ENCODE measurements around the gene MED13L. TPM values are rescaled to one million over a fixed set of nuclear protein-coding genes. Genes with fewer than 3 reads are reported as not detected.

Gene MED13L
- total RNA-seq, 1 experiment from 2014 or later = 94.1 TPM

DNA sequence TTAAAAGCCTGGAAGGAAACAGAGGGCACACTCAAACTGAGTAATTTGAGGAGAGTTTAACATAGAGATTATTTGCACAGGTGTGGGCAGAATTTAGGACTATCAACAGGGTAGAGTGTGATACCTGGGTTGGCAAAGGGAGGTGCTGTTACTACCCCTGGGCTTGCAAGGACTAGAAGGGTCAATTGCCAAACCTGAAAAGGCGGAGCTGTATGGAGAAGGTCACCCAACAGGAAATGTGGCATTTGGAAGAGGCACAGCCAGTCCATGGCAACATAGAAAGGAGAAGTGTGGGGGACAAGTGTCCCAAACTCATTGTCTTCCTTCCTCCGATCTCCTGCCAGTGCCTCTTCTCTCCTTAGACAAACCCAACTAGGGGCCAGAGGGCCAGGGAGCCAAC, 21.6 kb upstream of the MED13L start:
- DNase-seq (ENCODE audit: low spot score) = no peak
- TF ChIP-seq EZH2 (IDR thresholded peaks at IDR 0.05; ENCODE audit: borderline replicate concordance, low read depth, low read length, poor library complexity, severe bottlenecking) = no peak
- no peak for TF ChIP-seq CTCF (conservative IDR thresholded peaks at IDR 0.05; ENCODE audit: low read depth, low read length)
- Histone ChIP-seq H3K36me3 (ENCODE audit: insufficient read depth, low read length, poor library complexity, severe bottlenecking) (no peaks in the 10 kb centered on the region), H3K4me1 (ENCODE audit: insufficient read depth, low read length, poor library complexity, severe bottlenecking) (peaks cover 4% of the 10 kb centered on the region), H3K9me3 (ENCODE audit: low read depth, low read length, poor library complexity, severe bottlenecking) (no peaks in the 10 kb centered on the region), H3K27ac (ENCODE audit: low read depth, low read length, poor library complexity, severe bottlenecking) (no peak overlapping the region), H3K27me3 (replicated peaks; ENCODE audit: insufficient read depth, low read depth, low read length, poor library complexity) (no peaks in the 10 kb centered on the region), H3K4me3 (ENCODE audit: low read depth, low read length, poor library complexity, severe bottlenecking) (no peak overlapping the region)
- CTCF ChIA-PET = no interaction called here
- POLR2A ChIA-PET (ENCODE audit: low non-redundant PET) = no interaction called here
- intact Hi-C loops (cut with micrococcal nuclease; ENCODE audit: unreplicated experiment) = no loop called here
- no TSS peak for BruUV-seq (replicated peaks)

DNA sequence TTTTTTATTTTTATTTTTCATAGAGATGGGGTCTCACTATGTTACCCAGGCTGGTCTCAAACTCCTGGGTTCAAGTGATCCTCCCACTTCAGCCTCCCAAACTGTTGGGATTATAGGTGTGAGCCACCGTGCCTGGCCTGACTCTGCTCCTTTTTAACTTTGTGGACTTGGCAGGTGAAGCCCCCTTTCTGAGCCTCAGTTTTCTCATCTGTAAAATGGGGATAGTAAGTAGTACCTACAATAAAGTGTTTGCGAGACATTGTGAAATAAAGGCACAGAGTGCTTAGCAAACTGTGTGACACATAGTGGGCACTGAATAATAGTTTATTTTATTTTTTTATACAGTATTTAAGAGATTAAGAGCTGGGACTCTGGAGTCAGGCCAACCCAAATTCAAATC, 21.1 kb upstream of the MED13L start:
- no TSS peak for BruUV-seq (replicated peaks)
- ChIA-PET CTCF (no interaction called here), POLR2A (ENCODE audit: low non-redundant PET) (no interaction called here)
- intact Hi-C loops (cut with micrococcal nuclease; ENCODE audit: unreplicated experiment) = no loop called here
- Histone ChIP-seq H3K27ac (ENCODE audit: low read depth, low read length, poor library complexity, severe bottlenecking) (no peak overlapping the region), H3K9me3 (ENCODE audit: low read depth, low read length, poor library complexity, severe bottlenecking) (no peaks in the 10 kb centered on the region), H3K27me3 (replicated peaks; ENCODE audit: insufficient read depth, low read depth, low read length, poor library complexity) (no peaks in the 10 kb centered on the region), H3K4me1 (ENCODE audit: insufficient read depth, low read length, poor library complexity, severe bottlenecking) (peaks cover 7% of the 10 kb centered on the region), H3K36me3 (ENCODE audit: insufficient read depth, low read length, poor library complexity, severe bottlenecking) (no peaks in the 10 kb centered on the region), H3K4me3 (ENCODE audit: low read depth, low read length, poor library complexity, severe bottlenecking) (no peak overlapping the region)
- DNase-seq (ENCODE audit: low spot score) = no peak
- TF ChIP-seq EZH2 (IDR thresholded peaks at IDR 0.05; ENCODE audit: borderline replicate concordance, low read depth, low read length, poor library complexity, severe bottlenecking) (no peak), CTCF (conservative IDR thresholded peaks at IDR 0.05; ENCODE audit: low read depth, low read length) (no peak)

DNA sequence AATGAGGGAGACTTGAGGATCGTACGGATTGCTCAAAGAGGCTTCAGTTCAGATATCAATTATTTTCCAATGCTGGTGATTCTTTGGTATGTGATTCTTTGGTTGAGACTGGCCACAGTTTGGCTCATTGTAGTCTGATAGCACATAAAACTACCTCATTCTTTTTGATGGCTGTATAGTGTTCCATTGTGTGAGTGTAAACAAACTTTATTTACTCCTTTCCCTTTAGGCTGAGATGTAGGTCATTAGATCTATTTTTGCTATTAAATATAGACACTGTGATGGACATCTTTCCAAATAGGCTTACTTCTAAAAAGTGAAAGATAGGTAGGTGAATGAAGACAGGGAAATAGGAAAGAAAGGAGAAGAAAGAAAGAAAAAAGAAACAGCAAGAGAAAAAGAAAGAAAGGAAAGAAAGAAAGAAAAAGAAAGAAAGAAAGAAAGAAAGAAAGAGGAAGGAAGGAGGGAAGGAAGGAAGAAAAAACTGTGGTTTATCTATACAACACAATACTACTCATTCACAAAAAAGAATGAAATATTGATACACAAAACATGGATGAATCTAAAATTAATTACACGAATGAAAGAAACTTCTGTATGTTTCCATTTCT, 19.8 kb upstream of the MED13L start:
- ChIA-PET POLR2A (ENCODE audit: low non-redundant PET) (no interaction called here), CTCF (no interaction called here)
- H3K4me3 ChIP-seq (ENCODE audit: low read depth, low read length, poor library complexity, severe bottlenecking) = no peak overlapping the region
- H3K4me1 ChIP-seq (ENCODE audit: insufficient read depth, low read length, poor library complexity, severe bottlenecking) = peaks cover 10% of the 10 kb centered on the region
- DNase-seq (ENCODE audit: low spot score) = no peak
- no peaks in the 10 kb centered on the region for H3K36me3 ChIP-seq (ENCODE audit: insufficient read depth, low read length, poor library complexity, severe bottlenecking)
- intact Hi-C loops (cut with micrococcal nuclease; ENCODE audit: unreplicated experiment) = no loop called here
- H3K9me3 ChIP-seq (ENCODE audit: low read depth, low read length, poor library complexity, severe bottlenecking) = no peaks in the 10 kb centered on the region
- TF ChIP-seq EZH2 (IDR thresholded peaks at IDR 0.05; ENCODE audit: borderline replicate concordance, low read depth, low read length, poor library complexity, severe bottlenecking) = no peak
- no peak for TF ChIP-seq CTCF (conservative IDR thresholded peaks at IDR 0.05; ENCODE audit: low read depth, low read length)
- H3K27ac ChIP-seq (ENCODE audit: low read depth, low read length, poor library complexity, severe bottlenecking) = no peak overlapping the region
- H3K27me3 ChIP-seq (replicated peaks; ENCODE audit: insufficient read depth, low read depth, low read length, poor library complexity) = no peaks in the 10 kb centered on the region
- BruUV-seq (replicated peaks) = no TSS peak

Measured in A673 (cell line).